HG02642 (cell line): ENCODE results near the gene CACNA1S.
A peak's percentile ranks its signal among the peaks of the same experiment; 100 is the strongest.

Experiments
- ATAC-seq: cut with Tn5 transposase; IDR thresholded peaks from one replicate; pipeline ENCODE4 v1.9.1; 2021; ENCODE audit warnings: mild to moderate bottlenecking; ENCODE audit not compliant: unreplicated experiment, poor library complexity

The CACNA1S gene

GRCh38 chr1:201019321-201019977 lies 92.8 kb downstream of the CACNA1S start:
- ATAC-seq: peak; percentile 66

DNA sequence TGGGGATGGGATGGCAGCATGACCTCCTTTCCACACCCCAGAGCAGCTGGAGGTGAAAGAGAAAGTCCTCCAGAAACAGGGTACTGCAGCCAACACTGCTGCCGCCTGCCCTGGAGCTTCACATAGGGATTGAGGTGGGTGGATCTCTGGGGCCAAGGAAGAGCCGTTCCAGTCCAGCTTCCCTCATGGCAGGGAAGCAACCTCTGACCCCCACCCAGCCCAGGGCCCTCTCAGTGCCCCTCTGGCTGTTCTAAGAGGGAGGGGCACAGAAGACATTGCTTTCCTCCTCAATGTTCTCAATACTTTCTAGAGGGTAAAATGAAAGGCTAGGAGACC lies 94.4 kb downstream of the CACNA1S start:
- ATAC-seq: no peak

GRCh38 chr1:201016943-201017827 lies 95.0 kb downstream of the CACNA1S start:
- ATAC-seq: peak; percentile 33

- no peak for ATAC-seq
Observed at GRCh38 chr1:201016211-201016651, 96.0 kb downstream of the CACNA1S start.

DNA sequence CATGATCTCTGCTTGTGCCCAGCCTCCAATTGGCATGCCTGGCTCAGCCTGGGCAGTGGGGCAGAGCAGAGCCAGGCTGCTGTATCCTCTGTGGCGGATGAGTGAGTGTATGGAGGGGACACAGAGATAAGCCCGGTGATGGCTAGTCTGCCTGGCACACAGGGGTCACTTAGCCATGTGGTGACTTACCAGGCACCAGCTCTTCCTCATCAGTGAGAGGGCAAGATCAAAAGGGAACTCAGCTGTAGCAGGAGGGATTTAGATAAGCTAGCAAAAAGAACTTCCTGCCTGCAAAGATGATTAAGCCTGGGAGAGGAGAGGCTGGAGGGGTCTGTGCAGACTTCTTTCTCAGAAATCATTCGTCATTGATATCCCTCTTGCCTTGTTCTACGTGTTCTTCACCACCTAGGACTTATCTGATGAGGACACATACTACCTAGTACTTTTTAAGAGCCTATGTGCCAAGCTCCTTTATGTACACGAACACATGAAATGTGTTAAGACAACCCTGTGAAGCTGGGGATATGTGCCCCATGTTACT lies 96.6 kb downstream of the CACNA1S start:
- ATAC-seq: no peak

DNA sequence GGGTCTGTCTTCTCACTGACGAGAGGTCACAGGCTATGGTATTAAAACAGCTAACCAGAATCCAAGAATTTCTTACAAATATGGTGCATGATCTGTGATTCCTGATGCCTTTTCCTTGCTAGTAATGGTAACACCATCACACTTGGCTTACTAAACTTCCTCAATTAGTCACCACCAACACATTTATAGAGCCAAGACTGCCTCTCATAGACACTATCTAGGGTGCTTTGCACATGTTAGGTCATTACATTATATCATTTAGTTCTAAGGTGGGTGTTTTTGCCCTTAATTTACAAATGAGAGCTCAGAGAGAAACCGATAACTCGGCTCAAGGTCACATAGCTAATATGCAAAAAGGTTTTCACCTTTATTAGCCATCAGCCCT lies 97.4 kb downstream of the CACNA1S start:
- ATAC-seq: no peak

DNA sequence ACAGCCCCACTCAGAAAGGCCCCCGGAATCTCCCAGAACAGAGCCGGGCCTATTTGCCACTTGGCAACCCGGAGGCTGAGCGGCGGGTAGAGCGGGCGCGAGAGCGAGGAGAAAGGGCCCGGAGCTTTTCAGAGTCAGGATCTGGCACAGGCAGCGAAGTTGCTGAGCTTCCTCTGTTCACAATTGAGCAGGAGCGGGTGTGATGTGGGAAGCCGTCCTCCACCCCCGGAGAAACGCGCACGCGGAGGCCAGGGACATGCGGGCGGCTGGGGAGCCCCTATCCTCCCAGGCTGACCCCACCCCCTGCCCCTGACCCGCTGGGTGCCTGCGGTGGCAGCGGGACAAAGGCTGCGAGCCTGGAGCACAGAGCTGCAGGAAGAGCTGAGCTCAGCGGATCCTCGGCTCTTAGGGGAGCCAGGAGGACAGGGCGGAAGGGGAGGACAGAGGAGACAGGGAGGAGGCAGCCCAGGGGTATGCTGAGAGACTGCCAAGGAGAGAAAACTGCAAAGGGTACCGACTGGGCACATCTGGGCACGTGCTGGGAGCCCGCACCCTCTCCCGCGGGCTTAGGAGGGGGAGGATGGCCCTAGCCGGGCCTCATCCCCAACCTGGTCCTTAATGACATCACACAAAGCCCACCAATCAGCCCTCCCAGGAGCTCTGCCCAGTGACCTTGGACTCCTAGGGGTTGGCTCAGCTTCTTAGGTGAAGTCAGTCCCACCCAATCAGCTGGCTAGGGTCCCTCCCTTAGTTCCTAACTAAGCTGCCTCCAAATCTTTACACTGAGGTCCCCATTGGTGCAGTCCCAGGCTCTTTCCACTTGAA lies 98.0 kb downstream of the CACNA1S start:
- no peak for ATAC-seq

GRCh38 chr1:201013031-201013485 lies 99.2 kb downstream of the CACNA1S start:
- ATAC-seq: no peak

GRCh38 chr1:201011616-201012015 lies 100.6 kb downstream of the CACNA1S start:
- ATAC-seq: no peak

GRCh38 chr1:201009962-201010645 lies 102.1 kb downstream of the CACNA1S start:
- no peak for ATAC-seq

DNA sequence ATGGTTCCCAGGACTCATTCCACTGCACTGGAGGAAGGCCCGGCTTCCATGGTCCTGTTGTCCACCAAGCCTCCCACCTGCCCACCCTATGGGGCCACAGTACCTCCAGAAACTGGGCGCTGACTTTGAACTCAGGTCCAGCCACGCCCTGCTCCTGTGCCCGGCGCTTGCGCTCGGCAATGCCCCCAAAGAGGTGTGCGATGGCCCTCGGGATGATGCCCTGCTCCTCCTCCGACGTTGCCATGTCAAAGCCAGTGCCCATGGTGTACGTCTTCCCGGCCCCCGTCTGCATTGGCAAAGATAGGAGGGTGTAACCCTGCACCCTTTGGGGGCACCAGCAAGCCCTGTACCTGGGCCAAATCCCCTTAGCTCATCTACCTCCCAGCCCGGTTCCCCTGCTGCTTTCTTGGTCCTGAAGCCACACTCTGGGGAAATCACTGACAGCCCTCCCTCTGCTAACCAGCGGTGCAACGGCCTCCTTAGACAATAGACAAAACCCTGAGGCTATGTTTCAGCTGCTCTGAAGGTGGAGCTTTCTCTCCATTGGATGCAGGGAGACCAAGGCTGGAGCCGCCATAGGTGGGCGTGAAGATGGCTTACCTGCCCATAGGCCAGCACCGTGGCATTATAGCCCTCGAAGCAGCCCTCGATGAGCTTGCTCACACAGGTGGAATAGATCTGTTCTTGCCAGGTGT lies 103.4 kb downstream of the CACNA1S start:
- no peak for ATAC-seq

- ATAC-seq: no peak
Observed at GRCh38 chr1:201007481-201007880, 104.7 kb downstream of the CACNA1S start.

GRCh38 chr1:201006450-201006849 lies 105.8 kb downstream of the CACNA1S start:
- no peak for ATAC-seq

DNA sequence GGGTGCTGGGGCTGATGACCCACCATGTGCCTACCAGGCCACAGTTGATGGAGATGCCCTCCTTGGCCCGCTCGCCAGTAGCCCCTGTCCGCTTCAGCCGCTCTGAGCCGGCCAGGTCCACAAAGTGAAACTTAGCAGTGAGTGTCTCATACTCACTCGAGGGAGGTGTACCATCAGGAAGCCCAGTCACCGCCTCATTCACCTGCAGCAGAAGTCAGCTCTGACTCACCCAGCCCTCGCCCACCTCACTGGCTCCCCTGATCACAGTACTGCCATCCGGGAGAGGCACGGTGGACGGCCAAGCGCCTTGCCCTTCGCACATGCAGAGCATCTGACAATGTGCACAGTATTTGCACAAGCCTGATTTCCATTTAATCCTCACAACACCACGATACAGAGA lies 107.5 kb downstream of the CACNA1S start:
- no peak for ATAC-seq

DNA sequence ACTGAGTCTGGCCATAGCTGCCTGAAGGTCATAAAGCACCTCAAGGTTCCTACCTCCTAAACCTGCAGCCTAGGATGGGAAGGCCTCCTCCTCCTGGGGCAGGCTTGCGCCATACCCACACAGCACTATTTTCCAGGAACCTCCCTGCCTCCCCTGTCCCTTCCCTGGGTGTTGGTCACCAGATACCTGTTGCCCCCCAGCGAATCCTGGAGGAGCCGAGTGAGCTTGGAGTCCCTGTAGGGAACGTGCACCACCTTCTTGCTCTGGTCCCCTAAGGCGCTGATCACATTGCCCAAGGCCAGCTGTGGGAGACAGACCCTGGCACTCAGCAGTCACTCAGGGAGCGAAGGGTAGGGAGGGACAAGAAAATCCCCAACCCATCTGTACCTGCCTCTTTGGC lies 108.1 kb downstream of the CACNA1S start:
- ATAC-seq: no peak

GRCh38 chr1:201002510-201002909 lies 109.7 kb downstream of the CACNA1S start:
- ATAC-seq: no peak

GRCh38 chr1:201001962-201002361 lies 110.3 kb downstream of the CACNA1S start:
- no peak for ATAC-seq

- ATAC-seq: no peak
Observed at GRCh38 chr1:201000391-201000790, 111.8 kb downstream of the CACNA1S start.

DNA sequence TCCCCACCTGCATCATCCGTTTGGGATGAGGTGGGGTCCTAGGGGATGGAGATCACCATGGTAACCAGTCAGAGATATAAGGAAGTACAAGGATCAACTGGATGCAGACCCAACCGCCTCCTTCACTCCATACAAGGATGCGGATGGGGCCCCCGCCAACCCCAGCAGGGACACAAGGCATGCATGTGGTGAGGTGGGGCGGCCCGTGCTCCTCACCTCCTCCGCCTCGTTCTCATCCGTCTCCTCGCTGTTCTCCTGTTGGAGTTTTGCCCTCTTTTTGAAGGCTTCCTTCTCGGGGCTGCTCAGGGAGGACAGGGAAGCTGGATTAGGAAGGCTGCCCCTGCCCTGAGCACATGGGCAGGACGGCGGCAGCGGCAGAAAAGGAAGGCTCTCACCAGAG lies 112.6 kb downstream of the CACNA1S start:
- ATAC-seq: no peak
